HL-60 (cell line): ENCODE measurements around the gene MRPL42.
"Not testable (repeated sequence)": the region's sequence is repeated elsewhere in the genome, so short reads cannot be mapped to it uniquely, and the experiment has no call there.

Source experiments
- DNase-seq, 2 experiments: peaks; one replicate each; pipeline ENCODE4 v3.0.0-alpha.2; 2010 to 2020; ENCODE audit warnings: low read depth in 1 of 2, low spot score in 1 of 2
- H3K27ac ChIP-seq: fragments of 250-450 bp; sonication (Bioruptor Pico); replicated peaks from 2 replicates; pipeline ENCODE4 v1.5.1; 2020; ENCODE audit warnings: mild to moderate bottlenecking, moderate library complexity
- H3K27me3 ChIP-seq: fragments of 250-450 bp; sonication (Bioruptor Pico); 2 replicates; pipeline ENCODE4 v1.5.1; 2021; ENCODE audit warnings: mild to moderate bottlenecking, moderate library complexity; ENCODE audit not compliant: insufficient read depth, poor library complexity, severe bottlenecking
- H3K4me3 ChIP-seq: replicated peaks from 2 replicates; pipeline ENCODE4 v1.5.1; 2011; ENCODE audit warnings: mild to moderate bottlenecking, control low read depth, low read length; ENCODE audit not compliant: insufficient read depth
- CTCF ChIP-seq: IDR thresholded peaks from one replicate; pipeline ENCODE4 v1.5.1; 2011; ENCODE audit warnings: low read length, control low read depth, inconsistent platforms; ENCODE audit not compliant: insufficient read depth
- GABPA ChIP-seq: IDR thresholded peaks from 2 replicates; pipeline ENCODE4 v1.6.1; 2012; ENCODE audit warnings: low read depth
- POLR2AphosphoS5 ChIP-seq: IDR thresholded peaks from 2 replicates; pipeline ENCODE4 v1.6.1; 2012; ENCODE audit warnings: low read depth
- REST ChIP-seq: IDR thresholded peaks from 2 replicates; pipeline ENCODE4 v1.6.1; 2012; ENCODE audit warnings: low read depth; ENCODE audit not compliant: insufficient replicate concordance
- SPI1 ChIP-seq: IDR thresholded peaks from 2 replicates; pipeline ENCODE4 v1.6.1; 2012; ENCODE audit warnings: low read depth, mild to moderate bottlenecking, borderline replicate concordance

Gene MRPL42

GRCh38 chr12:93497456-93497855 lies 30.1 kb downstream of the MRPL42 start:
- Histone ChIP-seq H3K27ac (no peak overlapping the region), H3K4me3 (no peak overlapping the region)
- TF ChIP-seq POLR2AphosphoS5: no peak
- no peak for TF ChIP-seq CTCF
- TF ChIP-seq GABPA: no peak
- no peak for TF ChIP-seq SPI1
- TF ChIP-seq REST: no peak

GRCh38 chr12:93498813-93499212 lies 31.5 kb downstream of the MRPL42 start:
- H3K4me3 ChIP-seq, DNase-seq, H3K27ac ChIP-seq, H3K27me3 ChIP-seq: not testable (repeated sequence)

More at GRCh38 chr12:93497456-93497855, 30.1 kb downstream of the MRPL42 start:
- no peak for DNase-seq
- H3K27me3 ChIP-seq: no peaks in the 10 kb centered on the region

GRCh38 chr12:93500201-93500600 lies 32.9 kb downstream of the MRPL42 start:
- H3K27me3 ChIP-seq: no peaks in the 10 kb centered on the region
- no peak for DNase-seq
- TF ChIP-seq REST (no peak), GABPA (no peak), CTCF (no peak), POLR2AphosphoS5 (no peak), SPI1 (no peak)
- H3K27ac ChIP-seq: no peak overlapping the region
- no peak overlapping the region for H3K4me3 ChIP-seq

GRCh38 chr12:93500667-93501066 lies 33.4 kb downstream of the MRPL42 start:
- no peaks in the 10 kb centered on the region for H3K27me3 ChIP-seq
- no peak for TF ChIP-seq REST
- no peak for TF ChIP-seq POLR2AphosphoS5
- TF ChIP-seq SPI1: no peak
- TF ChIP-seq GABPA: no peak
- no peak for TF ChIP-seq CTCF
- no peak overlapping the region for H3K4me3 ChIP-seq
- no peak for DNase-seq
- no peak overlapping the region for H3K27ac ChIP-seq
